ENCODE data around the gene MYO7B.

Gene MYO7B

DNA sequence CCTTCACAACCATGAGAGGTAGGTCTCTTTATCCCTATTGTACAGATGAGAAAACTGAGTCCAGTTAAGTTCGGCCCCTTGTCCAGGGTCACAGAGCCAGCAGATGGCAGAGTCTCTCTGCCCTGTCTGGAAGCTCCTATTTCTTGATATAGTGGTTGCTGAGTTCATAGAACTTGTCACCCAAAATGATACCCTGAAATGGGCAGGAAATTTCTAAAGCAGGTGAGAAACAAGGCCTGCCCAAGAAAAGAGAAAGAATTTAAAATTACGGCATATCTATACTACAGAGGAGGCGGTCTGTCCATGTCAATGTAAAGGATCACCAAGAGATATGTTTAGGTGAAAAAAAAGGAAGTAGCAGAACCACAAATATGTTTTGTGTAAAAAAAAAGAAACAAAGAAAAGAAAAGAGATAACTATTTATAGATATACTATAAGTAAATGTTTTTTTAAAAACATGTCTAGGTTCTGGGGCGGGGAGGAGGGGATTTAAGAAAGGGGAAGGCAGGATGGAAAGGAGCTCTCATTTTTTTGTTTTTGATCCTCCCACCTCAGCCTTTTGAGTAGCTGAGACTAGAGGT is 39.8 kb downstream of the MYO7B start:
- DNase-seq: no peak

DNA sequence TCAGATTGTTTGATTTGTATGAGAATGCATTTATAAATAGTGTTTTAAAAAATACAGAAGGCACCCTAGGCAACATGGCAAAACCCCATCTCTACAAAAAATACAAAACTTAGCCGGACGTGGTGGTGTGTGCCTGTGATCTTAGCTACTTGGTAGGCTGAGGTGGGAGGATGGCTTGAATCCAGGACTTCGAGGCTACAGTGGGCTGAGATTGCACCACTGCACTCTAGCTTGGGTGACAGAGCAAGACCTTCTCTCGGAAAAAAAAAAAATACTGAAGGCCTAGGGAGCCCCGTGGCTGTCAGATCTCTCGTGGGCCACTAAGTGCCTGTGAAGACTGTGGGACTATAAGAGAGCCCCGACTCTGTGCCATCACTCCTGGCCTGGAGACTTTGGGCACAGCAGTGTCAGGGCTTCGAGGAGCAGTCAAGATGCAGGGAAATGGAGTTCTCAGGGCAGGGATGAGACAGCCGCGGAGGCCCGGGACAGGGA is 40.5 kb downstream of the MYO7B start:
- peak; percentile 14 for DNase-seq

- DNase-seq: peak; percentile 68
Observed at GRCh38 chr2:127576433-127577207, 41.1 kb downstream of the MYO7B start.

DNA sequence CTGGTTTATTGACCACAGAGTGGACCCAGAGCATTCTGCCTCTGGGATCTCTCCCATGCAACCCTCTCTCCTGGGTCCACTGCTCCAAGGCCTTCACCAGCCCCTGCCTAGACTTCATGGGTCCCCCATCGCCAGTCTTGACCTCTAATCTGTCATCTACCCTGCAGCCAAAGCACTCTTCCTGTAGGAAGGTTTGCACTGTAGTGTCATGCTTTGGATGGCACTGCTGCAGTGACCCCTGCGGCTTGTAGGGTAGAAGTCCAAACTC is 41.7 kb downstream of the MYO7B start:
- no peak for DNase-seq

DNA sequence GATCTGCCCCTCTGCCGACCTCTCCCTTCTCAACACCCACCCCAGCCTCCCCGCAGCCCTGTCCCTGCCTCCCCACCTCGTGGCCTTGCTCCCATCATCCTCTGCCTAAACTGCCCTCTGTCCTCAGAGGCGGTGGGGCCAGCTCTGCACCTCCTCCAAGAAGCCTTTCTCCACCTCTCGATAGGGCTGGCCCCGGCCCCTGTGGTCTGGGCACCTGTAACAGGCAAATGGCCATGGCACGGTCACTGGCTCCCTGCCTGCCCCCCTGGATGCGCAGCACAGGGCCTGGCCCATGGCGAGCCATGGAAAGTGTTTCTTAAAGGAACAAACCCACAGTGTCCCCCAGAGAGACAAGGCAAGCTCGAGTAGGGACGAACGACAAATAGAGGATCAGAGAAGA is 42.0 kb downstream of the MYO7B start:
- no peak for DNase-seq

- DNase-seq: no peak
Observed at GRCh38 chr2:127577973-127578372, 42.5 kb downstream of the MYO7B start.

DNA sequence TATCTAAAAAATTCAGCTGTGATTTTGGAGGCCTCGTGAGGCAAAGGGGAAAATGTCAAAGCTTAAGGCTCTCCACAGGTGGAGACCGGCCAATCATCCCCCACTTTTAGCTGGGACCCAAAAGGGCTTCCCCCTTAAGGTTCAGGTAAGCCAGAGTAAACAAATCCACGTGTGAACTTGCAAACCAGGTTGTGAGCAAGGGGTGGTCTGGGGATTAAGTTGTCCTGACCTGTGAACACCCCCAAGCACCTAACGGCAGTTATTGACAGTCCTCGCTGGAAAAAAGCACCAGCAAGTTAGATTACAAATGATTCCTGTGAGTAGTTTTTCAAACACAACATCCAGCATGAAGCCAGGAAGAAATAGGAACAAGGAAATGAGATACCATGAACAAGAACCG is 42.9 kb downstream of the MYO7B start:
- no peak for DNase-seq

GRCh38 chr2:127579231-127579630 is 43.7 kb downstream of the MYO7B start:
- no peak for DNase-seq

GRCh38 chr2:127580167-127581049 is 44.9 kb downstream of the MYO7B start:
- no peak for DNase-seq

DNA sequence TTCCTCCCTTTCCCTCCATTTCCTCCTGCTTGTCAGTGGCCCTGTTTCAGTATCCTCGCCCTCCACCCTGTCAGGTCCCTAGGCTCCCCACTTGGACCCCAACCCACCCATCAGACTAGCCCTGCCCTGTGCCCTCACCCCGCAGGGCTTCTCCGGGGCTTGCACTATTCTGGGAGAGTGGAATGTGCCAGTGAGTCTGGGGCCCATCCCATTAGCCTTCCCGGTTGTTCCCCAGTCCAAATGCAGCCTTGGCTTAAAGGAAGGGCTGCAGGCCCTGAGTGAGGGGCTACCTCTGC is 45.5 kb downstream of the MYO7B start:
- no peak for DNase-seq

DNA sequence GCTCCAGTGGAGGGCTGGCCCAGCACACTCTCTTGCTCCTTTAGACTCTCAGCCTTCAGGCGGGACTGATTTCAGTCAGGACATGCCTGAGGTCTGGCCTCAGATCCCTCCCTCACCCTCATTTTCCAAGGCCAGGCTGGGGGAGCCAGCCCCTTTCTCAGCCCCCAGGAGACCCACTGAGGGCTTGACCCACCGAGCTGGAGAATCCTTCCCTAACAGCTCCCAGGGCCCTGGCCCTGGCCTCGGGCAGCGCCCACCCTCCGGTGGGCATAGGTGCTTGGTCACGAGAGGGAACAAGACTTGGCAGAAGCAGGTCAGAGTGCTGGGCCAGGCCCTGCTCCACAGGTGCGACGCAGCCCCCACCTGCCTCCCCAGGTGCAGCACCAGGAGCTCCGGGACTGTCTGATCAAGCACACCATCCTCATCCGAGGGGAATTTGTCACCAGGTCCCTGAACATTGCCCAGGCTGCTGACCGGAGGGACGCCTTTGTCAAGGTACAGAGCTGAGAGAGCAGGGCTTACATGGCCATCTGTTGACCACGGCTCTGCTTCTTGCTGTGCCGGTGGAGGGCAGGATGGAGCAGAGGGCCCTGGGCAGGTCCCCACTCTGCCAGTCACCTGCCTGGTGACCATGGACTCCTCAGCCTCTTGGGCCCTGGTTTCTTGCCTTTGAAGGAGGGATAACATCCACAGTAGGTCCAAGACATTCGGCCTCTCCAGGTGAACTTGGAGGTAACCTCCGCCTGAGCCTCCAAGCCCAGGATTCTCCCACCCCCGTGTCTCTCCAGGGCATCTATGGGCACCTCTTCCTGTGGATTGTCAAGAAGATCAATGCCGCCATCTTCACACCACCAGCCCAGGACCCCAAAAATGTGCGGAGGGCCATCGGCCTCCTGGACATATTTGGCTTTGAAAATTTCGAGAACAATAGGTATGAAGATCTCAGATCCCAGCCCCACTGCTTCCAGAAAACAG is 46.3 kb downstream of the MYO7B start:
- DNase-seq: no peak

- DNase-seq: no peak
Observed at GRCh38 chr2:127582863-127583861, 47.7 kb downstream of the MYO7B start.

- no peak for DNase-seq
Observed at GRCh38 chr2:127584047-127584446, 48.6 kb downstream of the MYO7B start.

DNA sequence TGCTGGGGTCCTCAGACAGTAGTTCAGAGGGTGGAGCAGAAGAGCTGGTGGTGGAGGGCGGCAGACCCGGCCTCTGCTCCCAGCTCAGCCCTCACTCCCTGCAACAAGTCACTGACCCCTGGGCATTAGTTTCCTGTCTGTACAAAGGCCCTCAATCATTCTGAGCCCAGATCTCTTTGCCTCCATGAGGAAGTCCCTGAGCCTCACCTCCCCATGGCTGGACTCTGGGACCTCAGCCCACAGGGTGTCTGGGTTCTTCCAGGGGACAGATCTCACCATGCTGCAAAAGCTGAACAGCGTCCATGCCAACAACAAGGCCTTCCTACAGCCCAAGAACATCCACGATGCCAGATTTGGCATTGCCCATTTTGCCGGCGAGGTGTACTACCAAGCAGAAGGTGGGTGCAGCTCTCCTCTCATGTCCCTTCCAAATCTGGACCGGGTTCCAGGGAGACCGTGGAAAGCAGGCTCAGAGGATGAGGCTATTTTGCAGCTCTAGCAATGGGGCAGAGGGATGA is 49.1 kb downstream of the MYO7B start:
- DNase-seq: no peak

GRCh38 chr2:127585270-127585807 is 49.9 kb downstream of the MYO7B start:
- DNase-seq: no peak

- DNase-seq: no peak
Observed at GRCh38 chr2:127586136-127586535, 50.7 kb downstream of the MYO7B start.

- DNase-seq: no peak
Observed at GRCh38 chr2:127586746-127587295, 51.3 kb downstream of the MYO7B start.

DNA sequence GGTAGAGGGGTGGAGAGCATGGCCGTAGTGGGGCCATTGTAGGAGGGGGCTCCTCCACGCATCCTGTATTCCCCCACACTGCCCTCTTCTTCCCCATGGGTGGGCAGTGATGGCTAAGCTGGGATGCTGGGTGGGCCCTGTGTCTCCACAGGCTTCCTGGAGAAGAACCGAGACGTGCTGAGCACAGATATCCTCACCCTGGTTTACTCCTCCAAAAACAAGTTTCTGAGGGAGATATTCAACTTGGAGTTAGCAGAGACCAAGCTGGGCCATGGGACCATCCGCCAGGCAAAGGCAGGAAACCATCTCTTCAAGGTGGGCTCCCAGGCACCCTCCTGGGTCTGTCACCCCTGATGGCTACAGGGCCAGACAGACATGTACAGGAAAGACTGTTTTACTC is 52.8 kb downstream of the MYO7B start:
- no peak for DNase-seq

- DNase-seq: no peak
Observed at GRCh38 chr2:127589358-127589757, 53.9 kb downstream of the MYO7B start.

GRCh38 chr2:127589841-127590240 is 54.4 kb downstream of the MYO7B start:
- no peak for DNase-seq
